Middle frontal gyrus (tissue), 1 donor: ENCODE measurements around the gene TCEA2.

Experiments
- DNase-seq: peaks from one replicate; pipeline ENCODE4 v3.0.0-alpha.2; 2015; ENCODE audit warnings: low spot score; ENCODE audit errors: extremely low spot score

Gene TCEA2

GRCh38 chr20:64035066-64035932, 27.7 kb upstream of the TCEA2 start:
- no peak for DNase-seq

- DNase-seq: no peak
These were observed 27.1 kb upstream of the TCEA2 start, which contains the start of gene C20orf204 for GRCh38 chr20:64035933-64036345. TSS of gene C20orf204 (plus strand) at chr20:64036182. CDS start at chr20:64036324, 142 bp downstream.

GRCh38 chr20:64036346-64037198, 26.4 kb upstream of the TCEA2 start:
- DNase-seq: no peak

DNA sequence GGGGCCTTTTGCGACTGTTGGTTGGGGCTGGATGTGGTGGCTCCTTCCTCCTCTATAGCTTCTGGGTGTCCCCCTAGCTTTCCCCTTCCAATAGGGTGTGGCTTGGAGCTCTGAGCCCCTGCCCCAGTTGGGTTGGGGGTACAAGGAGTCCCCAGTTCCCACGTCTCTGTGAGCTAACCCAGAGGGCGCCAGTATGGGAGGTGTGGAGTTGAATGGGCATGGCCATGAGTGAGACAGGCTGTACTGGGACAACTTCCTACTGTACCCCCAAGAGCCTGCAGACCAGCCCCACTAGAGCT, 25.9 kb upstream of the TCEA2 start:
- DNase-seq: no peak

DNA sequence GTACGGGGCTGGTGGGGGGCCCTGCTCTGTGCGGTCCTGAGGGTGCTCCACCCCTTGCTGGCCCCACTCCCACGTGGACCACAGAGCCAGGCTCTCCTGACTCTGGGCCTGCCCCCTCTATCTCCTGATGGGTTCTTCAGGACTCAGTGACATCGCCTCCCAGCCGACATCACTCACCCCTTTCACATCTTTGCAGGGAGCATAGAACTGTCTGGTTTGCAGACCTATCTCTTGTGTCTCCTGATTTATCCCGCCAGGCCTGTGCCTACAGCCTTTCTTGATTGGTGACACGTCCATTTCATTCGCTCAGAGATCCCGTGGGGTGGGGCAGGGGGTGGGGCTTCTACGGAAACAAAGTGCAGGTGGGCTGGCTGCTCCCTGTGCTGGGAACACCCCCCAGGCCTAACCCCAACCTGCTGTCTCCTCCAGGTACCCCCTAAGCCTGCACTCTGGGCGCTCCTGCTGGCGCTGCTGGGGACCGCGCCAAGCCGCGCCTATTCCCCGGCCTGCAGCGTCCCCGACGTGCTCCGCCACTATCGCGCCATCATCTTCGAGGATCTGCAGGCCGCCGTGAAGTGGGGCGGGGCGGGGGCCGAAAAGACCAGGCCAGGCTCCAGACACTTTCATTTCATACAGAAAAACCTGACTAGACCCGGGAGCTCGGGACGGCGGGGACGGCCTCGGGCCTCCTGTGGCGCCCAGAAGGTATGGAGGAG, 25.3 kb upstream of the TCEA2 start:
- no peak for DNase-seq

DNA sequence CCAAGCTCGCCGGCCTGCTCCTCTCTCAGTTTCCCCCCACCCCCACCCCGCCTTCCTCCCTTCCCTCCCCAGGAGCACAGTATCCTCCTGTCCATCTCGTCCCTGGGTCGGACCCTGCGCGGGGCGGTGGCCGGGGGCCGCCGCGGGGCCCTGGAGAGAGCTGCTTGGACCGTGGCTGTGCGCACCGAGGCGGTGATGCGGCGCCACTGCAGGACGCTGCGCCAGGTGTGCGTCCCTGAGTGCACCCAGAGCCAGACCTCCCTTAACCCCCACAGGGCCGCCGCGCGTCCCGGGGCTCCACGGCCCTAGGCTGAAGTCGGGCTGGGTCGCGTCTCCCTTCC, 24.8 kb upstream of the TCEA2 start:
- no peak for DNase-seq

GRCh38 chr20:64038565-64039292, 24.3 kb upstream of the TCEA2 start:
- no peak for DNase-seq

DNA sequence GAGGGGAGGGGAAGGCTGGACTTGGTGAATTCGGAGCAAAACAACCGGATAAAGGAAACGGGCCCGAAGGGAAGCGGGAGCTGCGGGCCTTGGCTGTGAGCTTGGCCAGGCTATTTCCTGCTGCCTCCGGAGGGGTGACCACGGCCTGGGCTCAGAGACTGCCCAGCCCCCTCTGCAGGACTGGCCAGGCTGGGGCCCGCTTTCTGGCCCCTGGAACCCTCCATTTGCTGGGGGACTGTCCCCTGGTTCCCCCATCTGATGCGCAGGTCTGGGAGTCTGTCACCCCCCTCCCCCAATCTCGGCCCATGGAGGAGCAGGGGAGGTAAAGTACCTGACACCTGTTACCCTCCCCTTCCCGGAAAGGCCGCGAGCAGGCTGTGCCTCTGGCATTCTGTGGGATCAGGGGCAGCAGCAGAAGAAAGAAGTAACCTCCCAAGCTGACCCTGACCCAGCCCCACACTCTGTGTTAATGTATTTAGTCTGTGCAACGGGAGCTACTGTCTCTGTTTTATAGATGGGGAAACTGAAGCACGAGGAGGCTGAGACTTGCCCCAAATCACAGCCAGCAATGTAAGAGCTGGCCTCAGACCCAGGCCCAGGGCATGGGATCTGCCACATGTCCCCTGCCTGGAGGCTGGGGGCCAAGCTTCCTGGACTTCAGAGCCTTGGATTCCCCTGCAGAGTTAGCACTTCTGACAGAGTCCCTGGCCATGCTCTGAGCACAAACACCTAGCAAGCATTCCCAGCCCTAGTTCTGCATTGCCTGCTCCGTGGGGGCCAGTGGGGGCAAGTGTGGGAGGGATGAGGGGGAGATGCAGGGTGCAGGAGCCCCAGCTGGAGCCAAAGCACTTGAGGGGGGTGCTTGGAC, 23.5 kb upstream of the TCEA2 start:
- DNase-seq: no peak

- DNase-seq: no peak
These were observed 22.6 kb upstream of the TCEA2 start for GRCh38 chr20:64040231-64041039.

DNA sequence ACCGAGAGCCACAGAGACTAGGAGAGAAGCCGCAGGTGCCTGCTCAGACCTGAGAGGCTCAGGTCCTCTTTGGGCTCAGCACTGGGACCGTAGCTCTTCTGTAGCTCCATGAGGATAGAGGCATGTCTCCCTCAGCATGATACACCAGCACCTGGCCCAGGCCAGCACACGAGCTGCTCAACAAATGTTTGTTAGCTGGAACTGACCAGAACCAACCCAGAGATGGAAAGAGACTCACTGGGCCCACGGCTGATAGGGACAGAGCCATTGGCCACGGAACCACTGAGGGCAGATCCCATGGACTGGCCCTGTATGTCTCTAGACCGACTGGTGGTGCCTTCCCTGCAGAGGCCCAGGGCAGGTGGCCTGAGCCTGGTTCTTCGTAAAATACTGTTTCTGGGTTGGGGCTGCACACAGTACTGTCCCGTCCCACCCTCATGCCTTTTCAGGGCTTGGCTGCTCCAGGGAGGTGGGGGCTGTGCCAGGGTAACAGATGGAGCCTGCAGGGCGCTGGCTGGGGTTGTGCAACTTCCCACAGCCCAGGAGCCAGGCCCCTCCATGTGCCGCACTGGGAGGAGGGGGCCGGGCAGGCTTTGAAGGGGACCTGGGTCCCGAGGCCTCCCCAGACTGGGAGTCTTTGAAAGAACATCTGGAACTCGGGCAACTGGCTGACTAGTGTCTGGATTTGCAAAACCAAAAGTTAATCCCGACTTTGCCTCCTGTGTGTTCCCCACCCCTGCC, 21.8 kb upstream of the TCEA2 start:
- DNase-seq: no peak

GRCh38 chr20:64041781-64042053, 21.3 kb upstream of the TCEA2 start:
- DNase-seq: no peak

DNA sequence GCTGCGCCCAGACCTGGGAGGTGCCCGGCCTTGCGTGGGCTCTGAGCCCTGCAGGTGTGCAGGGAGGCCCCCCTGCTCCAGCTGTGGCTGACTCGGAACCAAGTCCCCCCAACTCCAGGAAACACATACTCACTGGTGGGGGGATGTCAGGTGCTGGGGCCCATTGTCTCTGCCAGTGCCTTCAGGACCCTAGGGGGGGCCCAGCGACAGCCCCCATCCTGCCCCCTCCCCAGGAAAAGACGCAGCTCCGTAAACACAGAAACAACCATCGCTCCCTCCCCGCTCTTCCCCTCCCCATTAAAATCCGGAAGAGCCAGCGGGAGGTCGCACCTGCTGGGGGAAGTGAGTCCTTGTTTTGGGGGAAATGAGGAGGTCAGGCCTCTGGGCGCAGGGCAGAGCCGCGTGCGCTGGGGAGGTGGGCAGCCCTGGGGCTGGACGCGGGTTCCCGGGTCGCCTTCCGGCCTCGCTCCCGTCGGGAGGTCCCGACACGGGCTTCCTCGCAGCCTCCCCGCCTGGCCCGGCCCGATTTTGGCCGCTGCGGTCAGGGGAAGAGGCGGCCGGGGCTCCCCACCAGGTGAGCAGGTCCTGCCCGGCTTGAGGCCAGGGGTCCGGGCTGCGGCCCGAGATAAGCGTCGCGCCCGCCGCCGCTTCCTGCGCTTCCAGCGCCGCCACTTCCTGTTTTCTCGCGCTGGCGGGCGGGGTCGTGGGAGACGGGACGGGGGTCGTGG, 20.8 kb upstream of the TCEA2 start:
- no peak for DNase-seq

DNA sequence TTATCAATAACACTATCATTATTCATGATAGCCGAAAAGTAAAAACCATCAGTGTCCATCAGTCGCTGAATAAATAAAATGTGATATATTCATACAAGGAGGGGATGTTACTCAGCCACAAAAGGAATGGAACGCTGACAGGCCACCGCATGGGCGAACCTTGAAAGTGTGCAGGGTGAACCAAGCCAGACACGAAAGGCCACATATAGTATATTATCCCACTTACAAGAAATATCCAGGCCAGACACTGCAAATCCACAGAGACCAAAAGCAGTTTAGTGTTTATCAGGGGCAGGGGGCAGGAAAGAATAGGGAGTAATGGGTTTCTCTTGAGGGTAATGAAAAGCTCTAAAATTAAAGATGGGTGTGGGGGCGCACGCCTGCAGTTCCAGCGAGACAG, 19.2 kb upstream of the TCEA2 start:
- DNase-seq: no peak

DNA sequence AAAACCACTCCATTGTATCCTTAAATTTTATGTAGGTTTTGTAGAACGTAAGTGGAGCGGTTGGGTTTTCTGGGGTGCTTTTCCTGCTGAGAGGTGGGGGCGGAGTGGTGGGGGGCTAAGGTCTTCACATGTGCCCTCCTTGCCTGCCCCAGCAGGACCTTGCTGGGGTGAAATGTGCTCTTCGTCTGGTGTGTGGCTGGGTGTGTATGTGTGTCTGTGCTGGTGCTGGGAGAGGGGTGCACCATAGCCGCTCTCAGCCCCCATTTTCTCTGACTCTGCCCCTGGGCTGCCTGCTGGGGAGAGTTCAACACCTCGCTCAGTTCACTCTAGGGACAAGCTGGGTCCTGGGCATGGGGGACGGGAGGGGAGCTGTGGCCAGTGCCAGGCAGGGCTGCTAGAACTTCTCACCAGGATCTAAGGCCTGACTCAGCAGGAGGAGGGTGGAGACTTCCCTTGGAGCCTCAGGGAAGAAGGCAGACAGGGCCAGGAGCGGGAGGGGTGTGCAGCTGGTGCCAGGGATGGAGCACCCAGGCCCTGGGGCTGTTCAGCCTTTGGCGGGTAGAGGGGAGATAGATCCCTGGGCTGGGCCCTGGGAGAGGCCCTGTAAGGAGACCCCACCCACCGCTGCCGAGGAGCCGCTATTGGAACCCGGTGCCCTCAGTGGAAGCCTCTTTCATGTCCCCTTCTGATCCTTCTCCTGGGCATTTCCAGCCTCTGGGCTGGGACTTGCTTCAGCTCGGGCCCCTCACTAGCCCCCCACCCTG, 18.3 kb upstream of the TCEA2 start:
- DNase-seq: no peak

GRCh38 chr20:64045346-64046011, 17.5 kb upstream of the TCEA2 start:
- DNase-seq: no peak

- DNase-seq: no peak
These were observed 16.0 kb upstream of the TCEA2 start for GRCh38 chr20:64047046-64047389.

GRCh38 chr20:64047968-64048401, 15.0 kb upstream of the TCEA2 start:
- no peak for DNase-seq
